ENCODE results near the gene DENND1A.
"Not testable (repeated sequence)": the region's sequence is repeated elsewhere in the genome, so short reads cannot be mapped to it uniquely, and the experiment has no call there.

Gene DENND1A

DNA sequence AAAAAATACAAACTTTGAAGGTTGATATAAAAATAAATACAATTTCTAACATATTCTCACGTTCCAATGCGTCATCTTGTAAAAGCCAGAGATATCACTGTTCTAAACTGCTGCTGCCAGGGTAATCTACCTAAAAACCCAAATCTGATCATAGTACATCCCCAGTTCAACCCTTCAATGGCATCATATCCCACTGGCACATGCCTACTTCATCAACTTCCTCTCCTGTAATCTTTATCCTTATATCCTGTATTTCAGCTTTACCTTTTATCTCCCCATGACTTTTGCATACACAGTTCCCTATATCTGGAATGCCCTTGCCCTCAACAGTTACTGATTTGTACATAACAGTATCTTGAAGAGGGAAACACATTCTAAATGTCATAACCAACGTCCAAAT is 7.5 kb downstream of the DENND1A start:
- no peak for DNase-seq

- no peak for DNase-seq
Observed at GRCh38 chr9:123914517-123915196, 15.3 kb downstream of the DENND1A start.

GRCh38 chr9:123912167-123912897 is 17.6 kb downstream of the DENND1A start:
- no peak for DNase-seq

DNA sequence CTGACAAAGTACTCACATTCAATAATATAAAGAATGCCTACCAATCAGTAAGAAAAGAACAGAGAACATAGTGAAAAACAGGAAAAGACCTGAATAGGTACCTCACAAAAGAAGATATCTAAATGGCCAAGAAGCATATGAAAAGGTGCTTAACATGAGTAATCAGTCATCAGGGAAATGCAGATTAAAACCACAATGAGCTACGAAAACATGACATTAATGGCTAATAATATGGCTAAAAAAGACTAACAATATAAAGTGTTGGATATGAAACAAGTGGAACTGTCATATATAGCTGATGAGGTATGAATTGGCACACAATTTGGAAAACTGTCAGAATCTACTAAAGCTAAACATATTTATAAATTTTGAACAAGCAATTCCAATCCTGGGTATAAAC is 18.9 kb downstream of the DENND1A start:
- DNase-seq = no peak

- DNase-seq = not testable (repeated sequence)
Observed at GRCh38 chr9:123909192-123909591, 20.7 kb downstream of the DENND1A start.

DNA sequence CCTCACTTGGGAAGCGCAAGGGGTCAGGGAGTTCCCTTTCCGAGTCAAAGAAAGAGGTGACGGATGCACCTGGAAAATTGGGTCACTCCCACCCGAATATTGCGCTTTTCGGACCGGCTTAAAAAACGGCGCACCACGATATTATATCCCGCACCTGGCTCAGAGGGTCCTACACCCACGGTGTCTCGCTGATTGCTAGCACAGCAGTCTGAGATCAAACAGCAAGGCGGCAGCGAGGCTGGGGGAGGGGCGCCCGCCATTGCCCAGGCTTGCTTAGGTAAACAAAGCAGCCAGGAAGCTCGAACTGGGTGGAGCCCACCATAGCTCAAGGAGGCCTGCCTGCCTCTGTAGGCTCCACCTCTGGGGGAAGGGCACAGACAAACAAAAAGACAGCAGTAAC is 26.4 kb downstream of the DENND1A start:
- DNase-seq = not testable (repeated sequence)

DNA sequence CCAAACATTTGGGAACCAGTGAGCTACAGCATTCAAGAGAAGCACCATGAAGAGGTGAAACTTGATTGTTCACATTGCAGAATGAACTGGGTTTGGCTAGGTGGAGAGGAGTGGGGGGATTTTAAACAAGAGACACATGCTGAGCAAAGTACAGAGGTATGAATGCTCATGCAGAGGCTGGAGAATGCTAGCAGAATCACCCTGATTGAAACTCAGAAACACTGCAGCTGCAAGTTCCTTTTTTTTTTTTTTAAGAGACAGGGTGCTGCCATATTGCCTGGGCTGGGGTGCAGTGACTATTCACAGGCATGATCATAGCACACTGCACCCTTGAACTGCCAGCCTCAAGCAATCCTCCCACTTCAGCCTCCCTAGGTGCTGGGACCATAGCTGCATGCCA is 35.1 kb downstream of the DENND1A start:
- DNase-seq = no peak

- no peak for DNase-seq
Observed at GRCh38 chr9:123893831-123894460, 36.0 kb downstream of the DENND1A start.

- DNase-seq = no peak
Observed at GRCh38 chr9:123893115-123893514, 36.8 kb downstream of the DENND1A start.

DNA sequence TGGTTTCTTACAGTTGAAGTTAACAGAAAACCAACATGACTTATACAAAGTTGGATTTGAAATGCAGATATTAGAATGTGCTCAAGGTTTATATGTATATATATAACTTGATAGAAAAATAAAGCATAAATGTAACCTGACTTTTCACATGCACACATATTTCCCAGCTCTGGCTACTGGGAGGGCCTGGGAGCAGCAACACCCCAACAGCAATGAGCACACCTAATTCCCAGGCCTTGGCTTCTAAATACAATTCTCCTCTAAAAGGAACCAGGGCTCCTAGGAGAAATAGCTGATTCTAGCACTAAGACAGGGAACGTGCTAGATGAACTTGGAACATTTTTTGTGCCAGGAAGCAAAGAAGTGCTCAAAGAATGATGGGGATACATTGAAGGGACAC is 42.1 kb downstream of the DENND1A start:
- no peak for DNase-seq

DNA sequence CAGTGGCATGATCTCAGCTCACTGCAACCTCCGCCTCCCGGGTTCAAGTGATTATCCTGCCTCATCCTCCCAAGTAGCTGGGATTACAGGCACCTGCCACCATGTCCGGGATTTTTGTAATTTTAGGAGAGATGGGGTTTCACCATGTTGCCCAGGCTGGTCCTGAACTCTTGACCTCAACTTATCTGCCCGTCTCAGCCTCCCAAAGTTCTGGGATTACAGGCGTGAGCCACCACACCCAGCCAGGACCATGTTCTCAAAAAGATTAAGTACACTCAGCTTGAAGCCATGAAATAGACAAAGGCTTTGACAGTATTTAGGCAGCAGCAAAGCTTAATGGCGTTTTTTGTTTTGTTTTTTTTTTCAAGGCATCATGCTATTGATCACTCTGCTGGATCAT is 44.1 kb downstream of the DENND1A start:
- not testable (repeated sequence) for DNase-seq

DNA sequence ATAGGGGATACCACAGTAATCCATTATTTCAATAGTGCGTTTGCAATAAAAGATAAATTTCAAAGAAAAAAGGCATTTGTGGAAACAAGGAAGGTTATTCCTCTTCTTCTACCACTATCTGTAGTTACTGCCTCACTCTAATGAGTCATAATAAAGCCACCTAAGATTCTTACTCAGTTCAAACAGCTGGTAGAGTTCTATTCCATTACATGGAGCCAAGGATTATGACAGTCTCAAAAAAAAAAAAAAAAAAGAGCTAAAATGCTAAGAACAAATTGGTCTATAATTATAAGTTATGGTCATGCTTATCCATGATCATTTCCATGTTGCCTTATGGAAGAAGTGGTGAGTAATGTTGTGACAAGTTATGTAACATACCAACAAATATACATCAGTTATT is 46.3 kb downstream of the DENND1A start:
- DNase-seq = no peak

GRCh38 chr9:123881604-123882003 is 48.3 kb downstream of the DENND1A start:
- no peak for DNase-seq

DNA sequence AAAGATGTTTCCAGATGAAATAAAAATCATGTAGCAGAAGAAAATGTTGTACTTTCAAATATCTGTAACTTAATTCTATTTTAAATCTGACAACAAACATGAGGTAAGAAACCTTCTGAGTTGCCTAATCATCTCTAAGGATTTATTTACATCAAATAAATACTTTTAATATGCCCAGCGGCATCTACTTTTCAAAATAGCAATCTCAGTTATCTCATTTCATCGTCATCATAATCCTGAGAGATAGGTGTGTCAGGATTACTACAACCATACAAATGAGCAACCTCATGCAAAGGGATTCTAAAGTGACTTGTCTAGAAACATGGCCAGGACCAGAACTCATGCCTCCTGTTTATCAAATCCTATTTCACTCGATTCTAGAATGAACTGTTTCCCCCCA is 49.5 kb downstream of the DENND1A start:
- no peak for DNase-seq

DNA sequence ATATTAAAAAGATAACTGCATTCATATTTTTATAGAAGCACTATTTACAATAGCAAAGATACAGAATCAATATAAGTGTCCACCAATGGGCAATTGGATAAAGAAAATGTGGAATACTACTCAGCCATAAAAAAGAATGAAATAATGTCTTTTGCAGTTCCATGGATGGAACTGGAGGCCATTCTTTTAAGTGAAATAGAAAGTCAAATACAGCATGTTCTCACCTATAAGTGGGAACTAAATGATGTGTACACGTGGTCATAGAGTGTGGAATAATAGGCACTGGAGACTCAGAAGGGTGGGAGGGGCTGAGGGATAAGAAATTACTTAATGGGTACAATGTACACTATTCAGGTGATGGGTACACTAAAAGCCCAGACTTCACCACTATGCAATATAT is 53.2 kb downstream of the DENND1A start:
- no peak for DNase-seq

DNA sequence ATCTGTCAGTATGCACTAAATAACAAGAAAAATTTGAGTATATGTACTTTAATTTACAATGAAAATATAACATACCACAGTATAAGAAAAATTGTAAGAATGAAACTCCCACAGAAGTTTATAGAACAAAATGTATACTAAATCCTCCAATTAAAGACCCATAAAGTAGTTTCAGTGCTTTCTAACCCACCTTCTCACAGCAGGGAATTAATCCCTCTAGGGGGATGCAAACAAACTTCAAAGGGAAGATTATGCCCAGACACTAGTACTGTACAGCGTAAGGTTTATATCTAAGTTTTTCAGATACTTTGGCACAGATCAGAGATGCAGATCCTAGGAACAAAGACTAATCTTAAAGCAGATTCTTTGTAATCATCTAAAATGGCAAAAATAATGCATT is 57.2 kb downstream of the DENND1A start:
- DNase-seq = no peak

GRCh38 chr9:123871781-123872180 is 58.1 kb downstream of the DENND1A start:
- DNase-seq = no peak

DNA sequence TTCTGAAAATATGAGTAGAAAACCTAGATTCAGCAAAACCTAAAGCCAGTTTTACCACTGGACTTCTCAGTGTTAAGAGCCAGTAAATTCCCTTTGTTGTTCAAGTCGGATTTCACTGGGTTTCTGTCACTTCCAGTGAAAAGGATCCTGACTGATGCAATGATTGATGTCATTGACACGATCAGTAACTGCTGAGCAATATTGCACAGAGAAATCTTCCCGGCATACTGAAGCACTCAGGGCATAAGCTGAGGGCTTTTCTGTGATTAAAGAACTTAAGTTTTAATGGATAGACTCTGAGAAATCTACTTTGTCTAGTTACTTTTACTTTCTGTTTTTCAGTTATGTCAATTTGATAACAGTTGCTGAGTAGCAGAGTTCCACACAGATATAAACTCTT is 61.9 kb downstream of the DENND1A start:
- no peak for DNase-seq

DNA sequence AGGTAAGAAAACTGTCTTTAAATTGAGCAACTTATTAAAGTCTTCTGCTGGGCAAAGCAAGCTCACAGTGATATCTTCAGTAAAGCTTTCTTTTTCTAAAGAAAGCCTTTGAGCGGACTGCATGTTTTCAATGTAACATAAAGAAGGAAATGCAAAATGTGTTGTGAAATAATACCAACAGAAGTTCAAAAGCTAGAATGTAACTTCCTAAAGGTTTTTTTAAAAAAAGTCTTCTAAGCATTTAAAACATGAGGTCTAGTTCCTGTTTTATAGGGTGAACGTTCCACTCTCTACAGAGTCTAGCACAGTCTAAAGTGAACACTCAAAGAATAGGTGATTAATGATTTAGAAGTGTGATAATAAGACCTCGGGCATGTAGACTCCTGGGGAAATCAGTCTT is 62.9 kb downstream of the DENND1A start:
- DNase-seq = no peak

DNA sequence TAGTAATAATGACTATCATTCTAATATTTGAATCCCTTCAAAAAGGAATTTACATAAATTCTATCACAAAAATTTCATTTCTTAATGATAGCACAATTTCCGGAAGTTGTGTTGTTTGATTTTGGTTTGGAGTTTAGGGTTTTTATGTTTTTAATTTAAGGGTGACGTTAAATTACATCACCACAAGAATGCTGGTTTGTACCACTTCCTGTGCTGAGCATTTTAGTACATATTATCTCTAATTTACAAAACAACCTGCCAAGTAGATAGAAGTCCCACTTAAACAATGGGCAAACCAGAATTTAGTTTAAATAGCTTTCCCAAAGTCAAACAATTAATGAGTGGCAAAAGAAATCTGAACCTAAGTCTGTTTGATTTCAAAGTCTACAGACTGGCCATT is 63.4 kb downstream of the DENND1A start:
- no peak for DNase-seq

- no peak for DNase-seq
Observed at GRCh38 chr9:123865226-123866000, 64.5 kb downstream of the DENND1A start.

- no peak for DNase-seq
Observed at GRCh38 chr9:123864251-123864650, 65.7 kb downstream of the DENND1A start.

DNA sequence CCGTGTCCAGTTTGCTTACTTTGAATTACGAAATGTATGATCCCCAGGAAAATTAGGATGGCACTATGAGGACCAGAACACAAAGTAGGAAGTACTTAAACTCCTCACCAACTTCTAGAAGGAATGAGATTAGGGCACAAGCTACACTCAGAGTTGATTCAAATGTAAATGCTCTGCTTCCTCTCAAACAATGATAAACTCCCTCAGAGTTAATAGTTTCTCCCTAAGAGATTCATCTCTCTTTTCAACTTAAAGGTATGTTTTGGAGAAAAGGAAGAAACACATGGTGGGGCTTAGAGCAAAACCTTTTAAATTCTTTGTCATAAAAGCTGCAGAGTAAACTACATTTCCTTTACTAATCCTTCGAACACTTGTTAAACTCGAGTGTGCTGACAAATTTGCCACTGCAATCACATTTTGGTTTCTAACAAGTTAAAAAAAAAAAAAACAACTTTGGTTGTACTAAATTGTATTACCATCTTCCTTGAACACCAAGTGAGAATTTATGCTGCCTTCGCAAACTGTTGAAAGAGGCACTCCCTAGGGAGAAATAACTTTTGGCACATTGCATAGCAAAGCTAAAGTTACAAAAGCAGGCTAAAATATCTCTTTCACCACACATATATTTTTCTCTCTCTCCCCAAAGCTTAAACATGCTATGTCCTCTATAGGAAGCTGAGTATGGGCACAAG is 66.6 kb downstream of the DENND1A start:
- DNase-seq = no peak

Measured in activated naive CD4-positive, alpha-beta T cell treated with Interleukin-2 at 50 U/mL for 16 hours (primary cell).